GM12875 (cell line): ENCODE data around the gene CAMK1D.

Experiments used
- H3K4me3 ChIP-seq: one replicate; pipeline ENCODE4 v1.5.1; 2011; ENCODE audit warnings: low read depth, low read length, control low read depth
- TF ChIP-seq, protein P1 (sequence below): IDR thresholded peaks from 2 replicates; pipeline ENCODE4 v1.5.1; 2011; ENCODE audit warnings: low read depth, mild to moderate bottlenecking, control low read depth, inconsistent platforms, low read length, moderate library complexity, borderline replicate concordance; ENCODE audit not compliant: insufficient read depth

The CAMK1D gene

DNA sequence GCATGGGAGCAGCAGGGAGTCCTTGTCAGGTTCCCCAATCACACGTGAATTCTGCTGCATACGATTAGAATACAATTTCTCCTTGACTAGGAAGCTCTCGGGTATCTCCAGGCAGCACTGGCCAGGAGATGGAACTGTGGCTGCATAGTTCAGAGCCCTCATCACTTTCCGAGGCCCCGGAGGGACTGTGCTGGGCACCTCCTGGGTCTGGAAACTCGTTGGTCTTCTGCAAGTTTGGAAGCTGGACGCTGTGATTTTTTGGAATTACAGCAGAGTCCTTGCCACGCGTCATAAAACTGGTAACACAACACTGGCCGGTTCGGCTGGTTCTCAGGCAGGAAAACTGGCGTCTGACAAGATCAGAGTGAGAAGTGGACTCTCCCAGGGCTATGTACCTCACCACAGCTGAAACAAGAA, 436.1 kb downstream of the CAMK1D start:
- no peak overlapping the region for H3K4me3 ChIP-seq
- TF ChIP-seq, protein P1, sequence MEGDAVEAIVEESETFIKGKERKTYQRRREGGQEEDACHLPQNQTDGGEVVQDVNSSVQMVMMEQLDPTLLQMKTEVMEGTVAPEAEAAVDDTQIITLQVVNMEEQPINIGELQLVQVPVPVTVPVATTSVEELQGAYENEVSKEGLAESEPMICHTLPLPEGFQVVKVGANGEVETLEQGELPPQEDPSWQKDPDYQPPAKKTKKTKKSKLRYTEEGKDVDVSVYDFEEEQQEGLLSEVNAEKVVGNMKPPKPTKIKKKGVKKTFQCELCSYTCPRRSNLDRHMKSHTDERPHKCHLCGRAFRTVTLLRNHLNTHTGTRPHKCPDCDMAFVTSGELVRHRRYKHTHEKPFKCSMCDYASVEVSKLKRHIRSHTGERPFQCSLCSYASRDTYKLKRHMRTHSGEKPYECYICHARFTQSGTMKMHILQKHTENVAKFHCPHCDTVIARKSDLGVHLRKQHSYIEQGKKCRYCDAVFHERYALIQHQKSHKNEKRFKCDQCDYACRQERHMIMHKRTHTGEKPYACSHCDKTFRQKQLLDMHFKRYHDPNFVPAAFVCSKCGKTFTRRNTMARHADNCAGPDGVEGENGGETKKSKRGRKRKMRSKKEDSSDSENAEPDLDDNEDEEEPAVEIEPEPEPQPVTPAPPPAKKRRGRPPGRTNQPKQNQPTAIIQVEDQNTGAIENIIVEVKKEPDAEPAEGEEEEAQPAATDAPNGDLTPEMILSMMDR, result no peak

GRCh38 chr10:12787297-12787696, 437.9 kb downstream of the CAMK1D start:
- TF ChIP-seq, protein P1, result no peak
- H3K4me3 ChIP-seq, result no peak overlapping the region

DNA sequence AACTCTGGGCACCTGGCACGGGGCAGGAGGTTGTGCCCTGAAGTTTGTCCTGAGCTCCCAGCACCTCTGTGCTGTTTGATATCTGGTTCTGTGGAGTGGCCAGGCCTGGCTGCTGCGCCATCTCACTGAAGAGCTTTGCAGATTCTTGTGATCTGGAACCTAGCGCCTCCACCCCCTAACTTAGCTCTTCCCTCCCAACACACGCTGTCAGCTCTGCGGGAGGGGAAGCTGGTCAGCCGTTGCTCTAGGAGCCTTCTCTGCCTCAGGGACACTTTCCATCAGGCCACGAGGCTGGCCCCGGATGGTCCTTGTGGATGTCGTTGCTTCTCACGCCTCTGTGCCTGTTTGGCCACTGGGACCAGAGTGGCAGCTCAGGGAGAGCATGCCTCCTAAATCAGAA, 438.9 kb downstream of the CAMK1D start:
- no peak overlapping the region for H3K4me3 ChIP-seq
- TF ChIP-seq, protein P1, result no peak

DNA sequence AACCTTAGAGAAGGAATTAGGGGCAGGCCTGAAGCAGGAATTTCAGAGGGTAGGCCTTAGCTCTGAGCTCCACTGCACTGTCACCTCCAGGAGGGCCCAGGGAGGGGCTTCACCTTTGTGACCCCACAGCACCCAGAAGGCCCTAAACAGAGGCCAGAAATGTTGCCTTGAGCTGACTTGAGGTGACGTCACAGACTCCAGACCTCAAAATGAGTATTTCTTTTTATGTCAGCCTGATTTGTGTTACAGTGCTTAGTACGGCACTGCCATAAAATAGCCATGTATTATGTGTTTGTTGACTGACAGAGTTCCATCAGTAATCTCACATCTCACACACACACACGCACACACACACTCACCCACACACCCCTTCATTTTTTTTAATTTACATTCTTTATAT, 440.9 kb downstream of the CAMK1D start:
- TF ChIP-seq, protein P1, result no peak
- H3K4me3 ChIP-seq, result no peak overlapping the region

DNA sequence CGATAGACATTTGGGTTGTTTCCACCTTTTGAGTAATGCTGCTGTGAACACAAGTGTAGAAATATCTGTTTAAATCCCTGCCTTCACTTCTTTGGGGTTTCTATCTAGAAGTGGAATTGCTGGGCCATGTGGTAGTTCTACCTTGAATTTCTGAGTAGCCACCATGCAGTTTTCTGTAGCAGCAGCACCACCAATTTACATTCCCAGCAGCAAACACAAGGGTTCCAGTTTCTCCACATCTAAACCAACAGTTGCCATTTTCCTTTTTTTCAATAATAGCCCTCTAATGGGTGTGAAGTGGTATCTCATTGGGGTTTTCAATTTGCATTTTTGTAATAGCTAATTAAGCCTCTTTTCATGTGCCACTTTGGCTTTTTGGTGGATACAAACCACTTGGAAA, 442.4 kb downstream of the CAMK1D start:
- TF ChIP-seq, protein P1, result no peak
- H3K4me3 ChIP-seq, result no peak overlapping the region

DNA sequence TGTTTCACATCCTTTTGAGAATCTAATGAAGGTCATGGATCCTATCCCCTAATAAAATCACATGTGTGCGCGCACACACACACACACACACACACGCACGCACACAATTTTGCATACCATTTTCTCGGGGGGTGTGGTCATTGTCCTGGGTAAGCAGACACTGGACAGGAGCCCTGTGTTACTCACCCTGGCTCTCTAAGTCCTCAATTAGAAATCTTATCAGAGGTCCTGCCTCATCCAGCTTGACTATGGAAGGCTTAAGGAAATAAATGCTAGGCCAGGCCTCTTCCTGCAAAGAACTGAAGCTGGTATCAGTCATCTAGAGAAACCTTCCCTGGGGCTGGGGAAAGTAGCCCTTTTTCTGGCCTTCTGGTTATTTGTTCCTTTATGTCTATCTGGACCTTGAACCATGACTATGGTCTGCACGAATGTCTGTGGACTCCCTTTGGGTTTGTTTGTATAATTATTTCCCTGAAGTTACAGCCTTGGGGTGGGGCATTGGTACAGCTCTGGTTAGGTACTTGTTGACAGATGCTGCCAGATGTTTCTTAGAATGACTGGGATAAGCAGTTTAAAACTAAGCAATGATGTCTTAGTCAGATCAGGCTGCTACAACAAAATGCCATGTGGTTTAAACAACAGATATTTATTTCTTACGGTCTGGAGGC, 443.7 kb downstream of the CAMK1D start:
- H3K4me3 ChIP-seq, result no peak overlapping the region
- TF ChIP-seq, protein P1, result no peak

DNA sequence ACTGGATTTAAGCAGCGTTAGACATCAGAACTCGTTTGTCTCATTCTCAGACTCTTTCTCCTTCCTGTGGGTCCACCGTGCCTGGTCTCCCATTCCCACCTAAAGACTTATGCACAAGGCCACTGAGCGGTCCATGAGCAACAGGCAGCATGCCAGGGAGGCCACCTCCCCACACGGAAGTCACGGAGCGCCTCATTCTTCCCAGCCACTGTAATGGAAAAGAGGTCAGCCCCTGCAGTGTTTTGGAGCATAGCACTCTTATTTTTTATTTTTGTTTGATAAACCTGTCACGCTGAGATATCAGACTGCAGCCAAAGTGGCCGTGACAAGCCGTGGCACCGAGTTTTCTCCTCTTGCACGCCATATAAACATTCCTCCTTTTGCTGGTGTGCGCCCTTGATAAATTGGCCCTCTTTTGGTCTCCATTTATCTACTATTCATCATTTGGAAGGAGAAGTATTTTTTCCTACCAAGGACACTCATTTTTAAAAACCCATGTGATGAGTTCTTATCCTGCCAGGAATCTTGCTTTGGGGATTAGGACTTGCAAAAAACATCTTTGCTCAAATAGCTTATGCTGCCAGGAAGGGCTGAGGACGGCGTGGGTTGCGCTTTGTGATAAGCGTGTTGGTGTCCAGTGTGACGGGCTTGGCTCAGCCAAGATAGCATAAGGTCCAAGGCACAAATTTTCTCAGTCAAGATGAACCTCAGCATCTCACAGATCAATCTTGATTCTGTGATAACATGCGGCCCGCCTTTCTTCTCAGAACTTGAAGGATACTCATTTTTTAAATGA, 446.2 kb downstream of the CAMK1D start:
- no peak overlapping the region for H3K4me3 ChIP-seq
- TF ChIP-seq, protein P1, result no peak
